GM23338 (cell line): ENCODE data around the gene MANBA.

ENCODE experiments used
- CREB1 ChIP-seq: fragments of 250-450 bp; sonication (Bioruptor Pico); IDR thresholded peaks from 2 replicates; pipeline ENCODE4 v1.5.0; 2020; ENCODE audit warnings: low read depth, mild to moderate bottlenecking, moderate library complexity
- CTCF ChIP-seq, 2 experiments: fragments of 200-600 bp in 1 of 2; sonication (generic) in 1 of 2; conservative IDR thresholded peaks; 2 replicates each; pipeline versions ENCODE4 v1.5.1 to v1.6.1; 2016 to 2017; ENCODE audit warnings: antibody characterized with exemption in 2 of 2, low read depth in 2 of 2, mild to moderate bottlenecking in 2 of 2, moderate library complexity in 1 of 2
- EZH2 ChIP-seq: fragments of 200-600 bp; sonication (generic); IDR thresholded peaks from one replicate; pipeline ENCODE4 v1.8.0; 2017; ENCODE audit warnings: antibody characterized with exemption, mild to moderate bottlenecking, low read depth; ENCODE audit not compliant: unreplicated experiment
- EZH2phosphoT487 ChIP-seq: fragments of 200-600 bp; sonication (generic); IDR thresholded peaks from one replicate; pipeline ENCODE4 v1.8.1; 2018; ENCODE audit warnings: antibody characterized with exemption; ENCODE audit not compliant: unreplicated experiment
- JUNB ChIP-seq: IDR thresholded peaks from one replicate; pipeline ENCODE4 v1.6.1; 2016; ENCODE audit warnings: antibody characterized with exemption; ENCODE audit not compliant: unreplicated experiment
- NANOG ChIP-seq: IDR thresholded peaks from 2 replicates; pipeline ENCODE4 v1.6.1; 2016; ENCODE audit warnings: antibody characterized with exemption, borderline replicate concordance
- POLR2AphosphoS5 ChIP-seq: IDR thresholded peaks from 2 replicates; pipeline ENCODE4 v1.6.1; 2016; ENCODE audit warnings: antibody characterized with exemption, low read depth
- STAT1 ChIP-seq: IDR thresholded peaks from one replicate; pipeline ENCODE4 v1.6.1; 2016; ENCODE audit warnings: antibody characterized with exemption; ENCODE audit not compliant: unreplicated experiment
- ZNF114 ChIP-seq: fragments of 250-450 bp; sonication (Bioruptor Pico); IDR thresholded peaks from 2 replicates; pipeline ENCODE4 v1.5.0; 2020; ENCODE audit warnings: mild to moderate bottlenecking, moderate library complexity

- no peak for TF ChIP-seq CTCF (conservative IDR thresholded peaks at IDR 0.05; ENCODE audit: low read depth in 2 of 2)
- TF ChIP-seq EZH2 = no peak
- TF ChIP-seq JUNB = no peak
- no peak for TF ChIP-seq POLR2AphosphoS5
- TF ChIP-seq NANOG = no peak
- TF ChIP-seq ZNF114 = no peak
- no peak for TF ChIP-seq EZH2phosphoT487
- TF ChIP-seq CREB1 (CRISPR knock-in tag) = no peak
- no peak for TF ChIP-seq STAT1
Observed at GRCh38 chr4:102774254-102774653, 13.5 kb upstream of the MANBA start.
